H1 (cell line): Measurements from ENCODE around the gene RPS19. TPM values are rescaled to one million over a fixed set of nuclear protein-coding genes. Genes with fewer than 3 reads are reported as not detected.

Experiments used
- CTCF ChIA-PET: fragments of 300-600 bp; sonication (Branson Sonifier 250); formaldehyde crosslinking; loops from one replicate; lab custom pipeline; 2021; ENCODE audit not compliant: partially characterized antibody; lab: Charles Lee
- POLR2A ChIA-PET: fragments of 300-600 bp; sonication (Branson Sonifier 250); formaldehyde crosslinking; loops from one replicate; lab custom pipeline; 2021; ENCODE audit warnings: inconsistent platforms; ENCODE audit not compliant: partially characterized antibody; lab: Charles Lee
- DNase-seq, 2 experiments: peaks; one replicate each; pipeline versions ENCODE4 v3.0.0 to v3.0.0-alpha.2; 2010 to 2022; ENCODE audit warnings: low spot score in 2 of 2, low read depth in 1 of 2, mixed read lengths in 1 of 2
- FAIRE-seq: peaks from 2 replicates; lab custom pipeline; 2011; peaks lifted over from hg19 to GRCh38; lab: Jason Lieb, UNC
- H2AFZ ChIP-seq: 2 replicates; pipeline ENCODE4 v1.8.1; 2012; ENCODE audit warnings: low read length, inconsistent platforms
- H2AK5ac ChIP-seq: 2 replicates; pipeline ENCODE4 v1.6.1; 2013; ENCODE audit warnings: low read depth, low read length
- H2BK120ac ChIP-seq: replicated peaks from 2 replicates; pipeline ENCODE3; 2013; ENCODE audit warnings: low read depth, low read length, inconsistent platforms
- H2BK12ac ChIP-seq: 2 replicates; pipeline ENCODE4 v1.6.1; 2013; ENCODE audit warnings: low read depth, low read length
- H2BK15ac ChIP-seq: 2 replicates; pipeline ENCODE4 v1.6.1; 2013; ENCODE audit warnings: low read length
- H2BK20ac ChIP-seq: 2 replicates; pipeline ENCODE4 v1.6.1; 2013; ENCODE audit warnings: low read length
- H2BK5ac ChIP-seq: 2 replicates; pipeline ENCODE4 v1.6.1; 2013; ENCODE audit warnings: low read depth, low read length
- H3K14ac ChIP-seq: 2 replicates; pipeline ENCODE4 v1.6.1; 2013; ENCODE audit warnings: inconsistent platforms; ENCODE audit not compliant: insufficient read length
- H3K18ac ChIP-seq: 2 replicates; pipeline ENCODE4 v1.6.1; 2013; ENCODE audit warnings: low read length; ENCODE audit errors: extremely low read depth
- H3K23ac ChIP-seq: 2 replicates; pipeline ENCODE4 v1.6.1; 2013; ENCODE audit warnings: inconsistent platforms; ENCODE audit not compliant: insufficient read length
- H3K23me2 ChIP-seq: 2 replicates; pipeline ENCODE4 v1.6.1; 2013; ENCODE audit warnings: low read depth, low read length
- H3K27ac ChIP-seq: 2 replicates; pipeline ENCODE4 v1.6.1; 2011; ENCODE audit warnings: low read depth, low read length, inconsistent platforms
- H3K27me3 ChIP-seq, 4 experiments: replicated peaks in 1 of 4; 1 replicate in 1 of 4; 2 replicates in 3 of 4; pipeline versions ENCODE4 v1.6.1 to v1.8.1; 2011 to 2013; ENCODE audit warnings: low read length in 3 of 4, mild to moderate bottlenecking in 3 of 4, inconsistent platforms in 2 of 4, mixed read lengths in 2 of 4, moderate library complexity in 1 of 4; ENCODE audit not compliant: control insufficient read depth in 3 of 4, insufficient read depth in 3 of 4; ENCODE audit errors: extremely low read depth in 1 of 4
- H3K36me3 ChIP-seq, 4 experiments: 2 replicates each; pipeline versions ENCODE4 v1.6.1 to v1.8.1; 2011 to 2013; ENCODE audit warnings: mild to moderate bottlenecking in 4 of 4, low read length in 3 of 4, moderate library complexity in 2 of 4, control low read depth in 1 of 4, inconsistent platforms in 1 of 4; ENCODE audit not compliant: insufficient read depth in 4 of 4, control insufficient read depth in 2 of 4
- H3K4ac ChIP-seq: replicated peaks from 2 replicates; pipeline ENCODE3; 2013; ENCODE audit warnings: low read length, low read depth, mixed read lengths, inconsistent platforms; ENCODE audit not compliant: insufficient read length
- H3K4me1 ChIP-seq, 4 experiments: replicated peaks in 1 of 4; 1 replicate in 1 of 4; 2 replicates in 3 of 4; pipeline versions ENCODE4 v1.6.1 to v1.8.1; 2011 to 2013; ENCODE audit warnings: low read length in 3 of 4, inconsistent platforms in 2 of 4, mixed read lengths in 1 of 4; ENCODE audit not compliant: insufficient read depth in 4 of 4, control insufficient read depth in 3 of 4
- H3K4me2 ChIP-seq, 2 experiments: 2 replicates each; pipeline versions ENCODE4 v1.6.1 to v1.8.1; 2011 to 2013; ENCODE audit warnings: low read depth in 2 of 2, low read length in 2 of 2, control low read depth in 1 of 2, inconsistent platforms in 1 of 2, mild to moderate bottlenecking in 1 of 2; ENCODE audit not compliant: insufficient read depth in 1 of 2
- H3K4me3 ChIP-seq, 4 experiments: fragments of 200-600, 300-600 bp in 1 of 4; sonication (generic), shearing (Covaris generic), sonication (Bioruptor Twin) in 1 of 4; 2 replicates each; pipeline versions ENCODE4 v1.5.1 to v1.8.1; 2011 to 2016; ENCODE audit warnings: low read length in 4 of 4, low read depth in 3 of 4, control low read depth in 2 of 4, inconsistent platforms in 2 of 4, mild to moderate bottlenecking in 2 of 4, mixed read lengths in 1 of 4, moderate library complexity in 1 of 4; ENCODE audit not compliant: insufficient read depth in 2 of 4; ENCODE audit errors: extremely low read depth in 1 of 4
- H3K56ac ChIP-seq: replicated peaks from 2 replicates; pipeline ENCODE3; 2013; ENCODE audit warnings: low read depth, mild to moderate bottlenecking, mixed read lengths, low read length, inconsistent platforms; ENCODE audit not compliant: insufficient read length
- H3K79me1 ChIP-seq: 2 replicates; pipeline ENCODE4 v1.6.1; 2013; ENCODE audit warnings: low read depth, low read length, control low read depth
- H3K79me2 ChIP-seq, 2 experiments: 2 replicates each; pipeline versions ENCODE4 v1.6.1 to v1.8.1; 2012 to 2013; ENCODE audit warnings: low read length in 2 of 2, mild to moderate bottlenecking in 2 of 2, inconsistent platforms in 1 of 2; ENCODE audit not compliant: insufficient read depth in 2 of 2, control insufficient read depth in 1 of 2
- H3K9ac ChIP-seq, 4 experiments: replicated peaks in 1 of 4; 1 replicate in 1 of 4; 2 replicates in 3 of 4; pipeline versions ENCODE4 v1.6.1 to v1.8.1; 2011 to 2013; ENCODE audit warnings: low read depth in 3 of 4, low read length in 3 of 4, control low read depth in 2 of 4, mild to moderate bottlenecking in 2 of 4, moderate library complexity in 2 of 4, inconsistent platforms in 1 of 4; ENCODE audit errors: extremely low read depth in 1 of 4
- H3K9me3 ChIP-seq, 2 experiments: 2 replicates each; pipeline versions ENCODE4 v1.6.1 to v1.8.1; 2012 to 2013; ENCODE audit warnings: mild to moderate bottlenecking in 2 of 2, moderate library complexity in 2 of 2, control low read depth in 1 of 2, inconsistent platforms in 1 of 2, low read depth in 1 of 2, low read length in 1 of 2, mixed read lengths in 1 of 2; ENCODE audit not compliant: insufficient read depth in 2 of 2
- H4K20me1 ChIP-seq, 2 experiments: replicated peaks in 1 of 2; 2 replicates each; pipeline versions ENCODE3 to v1.8.1; 2011 to 2013; ENCODE audit warnings: inconsistent platforms in 2 of 2, low read length in 2 of 2, mild to moderate bottlenecking in 1 of 2; ENCODE audit not compliant: insufficient read depth in 2 of 2, control insufficient read depth in 1 of 2
- H4K5ac ChIP-seq: 2 replicates; pipeline ENCODE4 v1.6.1; 2013; ENCODE audit warnings: low read length, low read depth, mixed read lengths, inconsistent platforms; ENCODE audit not compliant: insufficient read length
- H4K8ac ChIP-seq: 2 replicates; pipeline ENCODE4 v1.8.0; 2013; ENCODE audit warnings: mild to moderate bottlenecking, moderate library complexity, low read length, inconsistent platforms; ENCODE audit not compliant: insufficient read depth; ENCODE audit errors: extremely low read depth
- H4K91ac ChIP-seq: replicated peaks from 2 replicates; pipeline ENCODE3; 2013; ENCODE audit warnings: low read length, mixed read lengths, inconsistent platforms; ENCODE audit not compliant: insufficient read length
- ASH2L ChIP-seq: fragments of 200-600, 300-600 bp; sonication (generic); IDR thresholded peaks from one replicate; pipeline ENCODE4 v1.7.1; 2017; ENCODE audit warnings: low read length
- ATF3 ChIP-seq: IDR thresholded peaks from 2 replicates; pipeline ENCODE4 v1.6.1; 2011; ENCODE audit warnings: low read depth, mild to moderate bottlenecking, low read length; ENCODE audit not compliant: insufficient read depth
- BRCA1 ChIP-seq: IDR thresholded peaks from 2 replicates; pipeline ENCODE4 v1.6.1; 2012; ENCODE audit warnings: low read depth, low read length, improper control_type of control experiment
- EGR1 ChIP-seq: IDR thresholded peaks from 2 replicates; pipeline ENCODE4 v1.6.1; 2011; ENCODE audit warnings: low read depth, low read length, borderline replicate concordance
- EZH2 ChIP-seq: fragments of 200-600 bp; sonication (generic); IDR thresholded peaks from 2 replicates; pipeline ENCODE4 v1.7.1; 2012; ENCODE audit warnings: low read depth, mild to moderate bottlenecking, moderate library complexity, low read length, inconsistent platforms; ENCODE audit not compliant: severe bottlenecking
- FOSL1 ChIP-seq: IDR thresholded peaks from 2 replicates; pipeline ENCODE4 v1.6.1; 2011; ENCODE audit warnings: mild to moderate bottlenecking, low read depth, low read length, moderate library complexity; ENCODE audit not compliant: insufficient read depth
- GABPA ChIP-seq: IDR thresholded peaks from 2 replicates; pipeline ENCODE4 v1.6.1; 2011; ENCODE audit warnings: mild to moderate bottlenecking, low read length, moderate library complexity, borderline replicate concordance; ENCODE audit not compliant: insufficient read depth
- KDM5A ChIP-seq: fragments of 200-600 bp; IDR thresholded peaks from 2 replicates; pipeline ENCODE4 v1.7.1; 2012; ENCODE audit warnings: mild to moderate bottlenecking, low read length, inconsistent platforms, mixed read lengths
- MAFK ChIP-seq: IDR thresholded peaks from 2 replicates; pipeline ENCODE4 v1.6.1; 2012; ENCODE audit warnings: low read depth, mild to moderate bottlenecking, improper control_type of control experiment, low read length
- NANOG ChIP-seq: IDR thresholded peaks from 2 replicates; pipeline ENCODE4 v1.6.1; 2011; ENCODE audit warnings: low read length, low read depth, mild to moderate bottlenecking, inconsistent platforms; ENCODE audit not compliant: insufficient read depth, poor library complexity, severe bottlenecking
- RFX5 ChIP-seq: IDR thresholded peaks from 2 replicates; pipeline ENCODE4 v1.6.1; 2011; ENCODE audit warnings: low read depth, low read length, improper control_type of control experiment, borderline replicate concordance
- RXRA ChIP-seq: IDR thresholded peaks from 2 replicates; pipeline ENCODE4 v1.6.1; 2011; ENCODE audit warnings: low read depth, mild to moderate bottlenecking, low read length, moderate library complexity; ENCODE audit not compliant: insufficient read depth
- TCF12 ChIP-seq: IDR thresholded peaks from 2 replicates; pipeline ENCODE4 v1.6.1; 2011; ENCODE audit warnings: low read depth, mild to moderate bottlenecking, low read length
- WGBS, 2 experiments: shearing (Covaris generic) in 1 of 2; methylation state at CpG; one replicate each; pipeline versions ENCODE4 v1.1.6 to v1.1.7; 2013 to 2015; ENCODE audit warnings: low lambda C conversion rate in 2 of 2, mixed read lengths in 2 of 2, inconsistent platforms in 1 of 2, low coverage in 1 of 2, missing lambda C conversion rate in 1 of 2; ENCODE audit not compliant: insufficient replicate concordance in 2 of 2, insufficient coverage in 1 of 2, insufficient read length in 1 of 2; ENCODE audit errors: extremely low coverage in 1 of 2, missing lambda C conversion rate in 1 of 2; 5-methylcytosine and 5-hydroxymethylcytosine counted together
- polyA plus RNA-seq, 7 experiments: library from polyadenylated mRNA; depleted of rRNA in 3 of 7; stranded (reverse) in 5 of 7; unstranded in 2 of 7; fragments of >200 nt in 5 of 7; fragments of 200-250 nt in 2 of 7; gene quantifications; 1 replicate in 5 of 7; 2 replicates in 1 of 7; 4 replicates in 1 of 7; pipeline versions ENCODE4 v1.2.1 to v1.2.3, GENCODE V29; 2011 to 2013; ENCODE audit warnings: missing spikeins in 2 of 7, mixed read lengths in 2 of 7
- total RNA-seq: library from RNA; stranded (reverse); fragmentation: NEBNext Ultra II Directional; extraction: Animal tissue kit (Norgen Biotek cat#: 25700); gene quantifications from 2 replicates; pipeline ENCODE4 v1.2.1, GENCODE V29; 2021
- TF ChIP-seq, protein P1 (sequence below): IDR thresholded peaks from 2 replicates; pipeline ENCODE4 v1.6.1; 2012; ENCODE audit warnings: inconsistent platforms

The RPS19 gene
- total and polyA plus RNA-seq, 2 of the 8 experiments (the other 6 are each of a cell fraction or from before 2014, with no cell fraction given) = 2,817 to 5,751 TPM

DNA sequence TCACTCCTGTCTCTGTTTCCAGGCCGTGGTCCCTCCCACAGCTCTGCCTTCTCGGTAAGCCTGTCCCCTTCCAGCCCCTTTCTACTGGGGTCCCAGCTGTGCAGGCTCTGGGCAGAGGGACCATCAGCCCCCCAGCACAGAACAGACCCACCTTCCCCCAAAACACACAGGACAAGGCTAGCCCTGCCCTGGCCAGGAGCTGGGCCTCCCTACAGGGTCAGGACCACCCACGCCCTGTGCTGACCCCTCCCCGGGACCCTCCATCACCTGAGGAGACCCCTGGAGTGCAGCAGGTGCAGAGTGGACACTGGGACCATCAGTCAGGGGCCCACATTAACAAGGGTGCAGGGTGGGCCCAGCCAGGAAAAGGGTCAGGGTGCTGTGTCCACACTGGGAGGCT is 49.8 kb upstream of the RPS19 start:
- Histone ChIP-seq H3K4ac (no peak overlapping the region), H3K4me2 (no peak overlapping the region), H3K9me3 (peaks cover 79 to 82% of the 10 kb centered on the region in 2 experiments), H3K56ac (no peak overlapping the region), H3K79me1 (no peaks in the 10 kb centered on the region), H2AFZ (no peak overlapping the region), H3K23me2 (no peaks in the 10 kb centered on the region), H2BK5ac (no peak overlapping the region), H4K91ac (no peak overlapping the region), H3K9ac (no peak overlapping the region), H2AK5ac (no peak overlapping the region), H3K18ac (no peak overlapping the region), H4K5ac (no peak overlapping the region), H4K20me1 (no peaks in the 10 kb centered on the region), H4K8ac (no peak overlapping the region), H2BK12ac (no peak overlapping the region), H3K4me3 (no peak overlapping the region), H2BK120ac (no peak overlapping the region), H2BK15ac (no peak overlapping the region), H3K23ac (no peak overlapping the region), H3K4me1 (no peaks in the 10 kb centered on the region), H2BK20ac (no peak overlapping the region), H3K79me2 (no peaks in the 10 kb centered on the region), H3K36me3 (no peaks in the 10 kb centered on the region), H3K27me3 (no peaks in the 10 kb centered on the region), H3K27ac (no peak overlapping the region), H3K14ac (no peak overlapping the region)
- 73% methylated on average over 2 of the region's 4 CpGs; no CpG with 5 or more reads in 1 of the 2 experiments for WGBS, 2 experiments
- DNase-seq (no peak), FAIRE-seq (no peak)
- CTCF ChIA-PET = interaction anchor here (0.6 to 1.0 kb wide), 3 partner anchors 13 to 680 kb away, joined by 3 read pairs; no protein-coding TSS in a partner anchor
- POLR2A ChIA-PET = no interaction called here
- TF ChIP-seq EZH2 (no peak), ASH2L (no peak), GABPA (no peak), NANOG (no peak), EGR1 (no peak), KDM5A (no peak), ATF3 (no peak), TCF12 (no peak), RFX5 (no peak), BRCA1 (no peak), MAFK (no peak), RXRA (no peak), FOSL1 (no peak)
- TF ChIP-seq, protein P1, sequence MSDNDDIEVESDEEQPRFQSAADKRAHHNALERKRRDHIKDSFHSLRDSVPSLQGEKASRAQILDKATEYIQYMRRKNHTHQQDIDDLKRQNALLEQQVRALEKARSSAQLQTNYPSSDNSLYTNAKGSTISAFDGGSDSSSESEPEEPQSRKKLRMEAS = no peak
